CD4-positive, alpha-beta T cell treated with Interleukin-1 beta for 1 hour (primary cell): ENCODE results near the gene MAP7.
"Not testable (repeated sequence)": the region's sequence is repeated elsewhere in the genome, so short reads cannot be mapped to it uniquely, and the experiment has no call there.

Source experiments
- DNase-seq, 2 donors: peaks; one replicate each; pipeline ENCODE4 v3.0.0-alpha.2; 2020 to 2022

Gene MAP7

DNA sequence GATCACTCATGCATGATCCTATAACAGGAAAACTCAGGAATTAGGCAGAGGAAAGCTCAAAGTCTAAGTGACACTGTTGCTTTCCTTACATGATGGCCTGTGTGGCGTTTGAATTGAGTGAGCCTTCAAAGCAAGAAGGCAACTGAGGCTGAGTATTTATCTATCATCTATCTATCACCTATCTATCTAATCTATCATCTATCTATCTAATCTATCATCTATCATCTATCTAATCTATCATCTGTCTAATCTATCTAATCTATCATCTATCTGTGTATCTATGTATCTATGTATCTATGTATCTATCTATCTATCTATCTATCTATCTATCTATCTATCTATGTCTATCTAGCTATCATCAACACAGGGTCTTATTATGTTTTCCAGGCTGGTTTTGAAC lies 218.8 kb downstream of the MAP7 start:
- no peak for DNase-seq

- DNase-seq = no peak
Measured at GRCh38 chr6:136330634-136331033, 219.6 kb downstream of the MAP7 start.

DNA sequence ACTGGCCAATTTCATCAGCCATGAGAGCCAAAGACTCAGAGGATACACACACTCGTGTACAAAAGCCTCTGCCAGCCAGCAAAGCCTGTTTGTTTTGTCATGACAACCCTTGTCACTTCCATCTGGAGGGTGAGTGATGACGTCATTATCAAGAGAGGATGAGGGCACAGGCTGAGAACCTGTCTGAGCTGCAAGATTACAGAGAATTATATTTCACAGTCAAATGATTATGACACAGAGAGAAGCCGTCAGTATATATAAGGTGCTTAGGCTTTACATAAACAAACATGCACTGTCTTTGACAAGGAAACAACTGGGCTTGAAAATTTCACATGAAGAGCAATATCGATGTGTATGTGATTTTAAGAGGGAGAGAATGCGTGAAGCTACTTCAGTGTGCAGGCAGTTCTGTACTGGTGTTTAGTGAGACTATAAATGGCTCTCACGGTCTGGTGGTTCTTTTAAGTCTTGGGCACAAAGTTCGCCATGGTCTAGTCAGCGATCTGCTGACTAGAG lies 224.1 kb downstream of the MAP7 start:
- DNase-seq = no peak

- no peak for DNase-seq
Measured at GRCh38 chr6:136324686-136325380, 225.4 kb downstream of the MAP7 start.

GRCh38 chr6:136323431-136324112 lies 226.7 kb downstream of the MAP7 start:
- no peak for DNase-seq

- DNase-seq = peak in 1 of 2 donors; percentile 5
Measured at GRCh38 chr6:136319732-136320131, 230.5 kb downstream of the MAP7 start.

DNA sequence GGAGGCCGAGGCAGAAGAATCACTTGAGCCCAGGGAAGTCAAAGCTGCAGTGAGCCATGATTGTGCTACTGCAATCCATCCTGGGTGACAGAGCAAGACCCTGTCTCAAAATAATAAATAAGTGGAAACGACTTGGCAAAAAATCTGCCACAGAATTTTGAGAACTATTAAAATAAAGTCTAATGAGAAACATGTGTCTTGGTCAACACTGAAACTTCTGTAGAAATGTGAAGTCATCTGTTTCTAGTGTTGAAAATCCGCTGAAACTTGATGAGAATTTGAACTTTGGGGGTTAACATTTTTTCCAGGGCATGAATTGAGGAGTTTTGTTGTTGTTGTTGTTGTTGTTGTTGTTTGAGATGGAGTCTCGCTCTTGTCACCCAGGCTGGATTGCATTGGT lies 231.5 kb downstream of the MAP7 start:
- no peak for DNase-seq

DNA sequence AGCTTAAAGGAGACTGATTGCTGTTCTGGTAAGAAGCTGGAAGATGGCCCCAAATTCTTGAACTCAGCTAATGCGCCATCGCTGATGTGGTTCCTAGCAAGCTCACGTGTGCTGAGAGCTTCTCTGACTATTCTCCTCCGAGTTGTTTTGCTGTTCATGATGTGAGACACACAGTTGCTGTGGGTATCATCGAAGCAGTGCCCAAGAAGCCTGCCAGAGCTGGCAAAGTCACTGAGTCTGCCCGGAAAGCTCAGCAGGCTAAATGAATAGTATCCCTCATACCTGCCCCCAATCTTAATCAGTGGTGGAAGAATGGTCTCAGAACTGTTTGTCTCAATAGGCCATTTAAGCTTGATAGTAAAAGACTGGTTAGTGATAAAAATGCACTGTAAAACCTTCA lies 232.3 kb downstream of the MAP7 start:
- DNase-seq = no peak

DNA sequence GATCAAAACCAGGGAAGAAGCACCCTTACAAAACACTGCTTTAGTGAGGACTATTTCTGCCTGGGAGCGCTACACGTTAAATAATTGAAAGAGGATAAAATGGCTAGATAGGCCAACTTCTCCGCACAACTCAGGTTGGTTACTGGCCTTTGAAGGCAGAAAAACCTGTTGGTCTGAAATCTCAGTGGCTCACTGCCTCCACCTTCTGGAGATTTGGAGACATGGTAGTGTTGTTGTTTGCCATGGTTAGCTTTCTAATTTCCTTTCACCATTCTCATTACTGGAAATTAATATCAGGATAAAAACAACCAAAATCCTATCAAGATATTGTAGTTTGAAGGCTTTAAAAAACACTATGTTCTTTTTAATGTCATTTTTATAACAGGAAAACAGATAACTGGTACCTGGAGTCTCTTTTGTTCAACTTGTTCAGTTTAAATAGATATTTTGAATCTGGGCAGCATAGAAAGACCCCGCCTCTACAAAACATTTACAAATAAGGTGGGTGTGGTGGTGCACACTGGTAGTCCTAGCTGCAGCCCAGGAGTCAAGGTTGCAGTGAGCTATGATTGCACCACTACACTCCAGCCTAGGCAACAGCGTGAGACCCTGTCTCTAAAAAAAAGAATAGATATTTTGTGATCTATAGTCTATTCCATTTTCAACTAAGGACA lies 233.1 kb downstream of the MAP7 start:
- DNase-seq = peak; percentile 61 to 77

DNA sequence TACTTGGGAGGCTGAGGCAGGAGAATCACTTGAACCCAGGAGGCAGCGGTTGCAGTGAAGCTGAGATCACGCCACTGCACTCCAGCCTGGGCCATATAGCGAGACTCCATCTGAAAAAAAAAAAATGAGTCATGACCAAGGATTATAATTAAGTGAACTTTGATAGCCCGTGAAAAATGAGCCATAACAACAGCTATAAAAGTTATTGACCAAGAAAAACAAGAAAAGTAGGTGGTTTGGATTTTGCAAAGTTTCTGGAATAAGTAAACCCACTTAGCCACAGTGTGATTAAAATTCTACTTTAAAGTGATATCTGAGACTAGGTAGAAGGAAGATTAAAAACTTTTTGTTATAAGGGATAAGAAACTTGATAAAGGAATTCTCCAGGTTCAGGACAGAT lies 234.6 kb downstream of the MAP7 start:
- no peak for DNase-seq

DNA sequence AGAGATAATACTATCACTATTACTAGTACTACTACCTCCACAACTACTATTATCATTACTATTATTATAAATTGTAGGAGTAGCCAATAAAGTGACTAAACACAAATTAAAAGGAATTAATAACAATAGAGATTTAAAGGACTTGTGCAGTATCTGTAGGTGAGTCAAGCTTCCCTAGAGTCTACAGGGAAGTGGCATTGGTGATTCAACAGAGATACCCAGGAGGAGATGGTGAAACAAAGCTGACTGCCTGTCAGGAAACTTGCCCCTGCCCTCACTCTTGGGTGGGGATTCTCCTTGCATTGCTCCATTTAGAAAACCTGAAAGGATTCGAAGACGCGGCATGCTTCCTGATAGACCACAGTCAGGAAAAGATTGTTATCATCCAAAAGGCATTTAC lies 237.2 kb downstream of the MAP7 start:
- no peak for DNase-seq

GRCh38 chr6:136309729-136310311 lies 240.4 kb downstream of the MAP7 start:
- DNase-seq = no peak

- no peak for DNase-seq
Measured at GRCh38 chr6:136309171-136309570, 241.1 kb downstream of the MAP7 start.

DNA sequence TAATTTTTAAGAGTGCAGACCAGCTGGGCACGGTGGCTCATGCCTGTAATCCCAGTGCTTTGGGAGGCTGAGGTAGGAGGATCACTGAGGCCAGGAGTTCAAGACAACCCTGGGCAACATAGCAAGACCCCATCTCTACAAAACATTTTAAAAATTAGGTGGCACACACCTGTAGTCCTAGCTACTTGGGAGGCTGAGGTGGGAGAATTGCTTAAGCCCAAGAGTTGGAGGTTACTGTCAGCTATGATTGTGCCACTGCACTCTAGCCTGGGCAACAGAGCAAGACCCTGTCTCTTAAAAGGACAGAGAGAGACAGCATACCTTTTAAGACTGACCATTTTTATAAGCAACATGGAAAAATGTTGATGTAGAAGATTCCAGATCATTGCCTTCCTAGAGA lies 241.8 kb downstream of the MAP7 start:
- DNase-seq = not testable (repeated sequence)

GRCh38 chr6:136307351-136307750 lies 242.9 kb downstream of the MAP7 start:
- no peak for DNase-seq

DNA sequence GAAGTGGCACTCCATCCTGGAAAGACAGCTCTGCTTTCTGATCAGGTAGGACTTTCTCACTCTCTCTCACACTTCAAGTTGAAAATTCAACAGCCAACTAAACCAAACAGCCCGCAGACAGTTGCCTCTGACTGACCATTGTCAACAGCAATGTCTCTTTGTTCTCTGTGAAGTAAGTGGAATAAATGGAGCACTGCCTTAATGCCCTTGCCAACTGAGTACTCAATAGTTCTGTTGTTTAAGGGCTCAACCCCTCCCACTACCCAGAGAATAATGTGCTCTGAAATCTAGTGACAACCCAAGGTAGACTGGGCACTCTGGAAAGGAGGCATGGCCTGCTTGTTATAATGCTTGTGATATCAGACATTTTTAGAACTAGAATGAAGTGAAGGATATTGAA lies 243.8 kb downstream of the MAP7 start:
- no peak for DNase-seq

- no peak for DNase-seq
Measured at GRCh38 chr6:136304410-136304809, 245.8 kb downstream of the MAP7 start.

DNA sequence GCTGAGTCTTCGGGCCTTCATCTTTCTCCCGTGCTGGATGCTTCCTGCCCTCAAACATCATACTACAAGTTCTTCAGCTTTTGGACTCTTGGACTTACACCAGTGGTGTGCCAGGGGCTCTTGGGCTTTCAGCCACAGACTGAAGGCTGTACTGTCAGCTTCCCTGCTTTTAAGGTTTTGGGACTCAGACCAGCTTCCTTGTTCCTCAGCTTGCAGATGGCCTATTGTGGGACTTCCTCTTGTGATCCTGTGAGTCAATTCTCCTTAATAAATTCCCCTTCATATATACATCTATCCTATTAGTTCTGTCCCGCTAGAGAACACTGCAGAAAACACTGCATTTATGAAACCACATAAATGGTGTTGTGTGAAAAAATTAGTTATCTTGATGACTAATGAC lies 246.7 kb downstream of the MAP7 start:
- DNase-seq = no peak

DNA sequence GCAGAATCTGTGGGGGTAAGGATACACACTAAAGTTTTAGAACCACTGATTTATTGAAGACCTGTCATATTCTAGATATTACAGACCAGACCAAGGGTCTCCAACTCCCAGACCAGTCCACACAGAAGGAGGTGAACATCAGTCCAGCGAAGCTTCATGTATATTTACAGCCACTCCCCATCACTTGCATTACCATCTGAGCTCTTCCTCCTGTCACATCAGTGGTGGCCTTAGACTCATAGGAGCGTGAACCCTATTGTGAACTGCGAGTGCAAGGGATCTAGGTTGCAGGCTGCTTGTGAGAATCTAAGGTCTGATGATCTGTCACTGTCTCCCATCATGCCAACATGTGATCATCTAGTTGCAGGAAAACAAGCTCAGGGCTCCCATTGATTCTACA lies 255.6 kb downstream of the MAP7 start:
- DNase-seq = no peak
